Neural cell (in vitro differentiated cells): ENCODE measurements around the gene AMIGO1.

Experiments
- CTCF ChIP-seq: fragments of 450-650 bp; IDR thresholded peaks from 2 replicates; pipeline ENCODE4 v1.5.1; 2014; ENCODE audit warnings: antibody characterized with exemption, mild to moderate bottlenecking, moderate library complexity; ENCODE audit not compliant: poor library complexity, severe bottlenecking
- EP300 ChIP-seq: fragments of 450-650 bp; conservative IDR thresholded peaks from 2 replicates; pipeline ENCODE4 v1.6.1; 2014; ENCODE audit warnings: antibody characterized with exemption, mild to moderate bottlenecking, moderate library complexity; ENCODE audit not compliant: poor library complexity, severe bottlenecking
- EZH2 ChIP-seq: fragments of 200-600, 300-800 bp; shearing (Covaris generic), sonication (generic); IDR thresholded peaks from 2 replicates; pipeline ENCODE4 v1.6.1; 2014; ENCODE audit warnings: antibody characterized with exemption, low read length, borderline replicate concordance, mild to moderate bottlenecking; ENCODE audit not compliant: insufficient read depth, poor library complexity, severe bottlenecking
- POLR2AphosphoS5 ChIP-seq: IDR thresholded peaks from 2 replicates; pipeline ENCODE4 v1.6.1; 2012
- RAD21 ChIP-seq: fragments of 450-650 bp; conservative IDR thresholded peaks from 2 replicates; pipeline ENCODE4 v1.6.1; 2014; ENCODE audit warnings: antibody characterized with exemption, mild to moderate bottlenecking, moderate library complexity
- SMC3 ChIP-seq: fragments of 450-650 bp; conservative IDR thresholded peaks from 2 replicates; pipeline ENCODE4 v1.6.1; 2014; ENCODE audit warnings: antibody characterized with exemption, mild to moderate bottlenecking, moderate library complexity; ENCODE audit not compliant: poor library complexity
- TAF1 ChIP-seq: IDR thresholded peaks from 2 replicates; pipeline ENCODE4 v1.6.1; 2012; ENCODE audit warnings: low read depth

GRCh38 chr1:109503935-109504334, 5.6 kb downstream of the AMIGO1 start:
- TF ChIP-seq SMC3 (no peak), CTCF (no peak), RAD21 (no peak), POLR2AphosphoS5 (no peak), TAF1 (no peak), EP300 (no peak), EZH2 (no peak)
